Testis (tissue), 3 donors: Measurements from ENCODE around the gene PRTFDC1. TPM values are rescaled to one million over a fixed set of nuclear protein-coding genes. Genes with fewer than 3 reads are reported as not detected.
A peak's percentile ranks its signal among the peaks of the same experiment; 100 is the strongest.
"Not testable (repeated sequence)": the region's sequence is repeated elsewhere in the genome, so short reads cannot be mapped to it uniquely, and the experiment has no call there.

ENCODE experiments used
- DNase-seq: peaks from one replicate; pipeline ENCODE4 v3.0.0-alpha.2; 2019
- H3K27ac ChIP-seq, 2 donors: fragments of 200-600 bp; sonication (generic); one replicate each; pipeline ENCODE4 v1.5.1; 2019
- H3K27me3 ChIP-seq: fragments of 200-600 bp; sonication (generic); one replicate; pipeline ENCODE4 v1.5.1; 2019
- H3K36me3 ChIP-seq: fragments of 200-600 bp; sonication (generic); one replicate; pipeline ENCODE4 v1.5.1; 2017; ENCODE audit warnings: low read depth; ENCODE audit errors: missing control alignments
- H3K4me1 ChIP-seq: fragments of 200-600 bp; sonication (generic); one replicate; pipeline ENCODE4 v1.5.1; 2019
- H3K4me3 ChIP-seq, 2 donors: fragments of 200-600 bp; sonication (generic); one replicate each; pipeline ENCODE4 v1.5.1; 2017 to 2019
- H3K9me3 ChIP-seq: fragments of 200-600 bp; sonication (generic); one replicate; pipeline ENCODE4 v1.5.1; 2017
- CTCF ChIP-seq, 3 experiments: fragments of 450-650 bp in 2 of 3; fragments of 200-600 bp in 1 of 3; sonication (generic) in 1 of 3; IDR thresholded peaks; one replicate each; pipeline ENCODE4 v1.5.1; 2016 to 2019; ENCODE audit warnings: antibody characterized with exemption in 3 of 3, mild to moderate bottlenecking in 2 of 3, moderate library complexity in 1 of 3
- POLR2A ChIP-seq: fragments of 450-650 bp; IDR thresholded peaks from one replicate; pipeline ENCODE4 v1.6.1; 2017; ENCODE audit warnings: antibody characterized with exemption, mild to moderate bottlenecking, moderate library complexity
- WGBS, 2 donors: methylation state at CpG; one replicate each; pipeline ENCODE4 v1.1.5; 2018; 5-methylcytosine and 5-hydroxymethylcytosine counted together
- intact Hi-C: fragments of 100-400 bp; cut with DNase I; formaldehyde crosslinking; loops from one replicate; pipeline ENCODE4 v1.15.1; 2023; ENCODE audit warnings: low total_unique reads
- polyA plus RNA-seq: library from polyadenylated mRNA; stranded (reverse); fragments of 350-450 nt; fragmentation: Illumina TruSeq; extraction: RNeasy Lipid Tissue Mini Kit (QIAGEN cat#74804); gene quantifications from one replicate; pipeline ENCODE4 v1.2.3, GENCODE V29; 2014; ENCODE audit warnings: low read depth, low replicate concordance; ENCODE audit not compliant: insufficient read depth
- total RNA-seq, 2 donors: library from RNA; depleted of rRNA; stranded (reverse); fragments of >200 nt; gene quantifications; one replicate each; pipeline ENCODE4 v1.2.3, GENCODE V29; 2016

PRTFDC1 gene
- total and polyA plus RNA-seq, 3 donors from 2014 or later = 1.2 to 3.5 (median 2.7) TPM

- WGBS, 2 donors = 92 to 96% methylated on average over 4 of the region's 4 CpGs
- Histone ChIP-seq H3K4me3 (no peak overlapping the region), H3K9me3 (no peaks in the 10 kb centered on the region), H3K27me3 (no peaks in the 10 kb centered on the region), H3K36me3 (no peaks in the 10 kb centered on the region), H3K27ac (no peak overlapping the region), H3K4me1 (peaks cover 11% of the 10 kb centered on the region)
- TF ChIP-seq POLR2A (no peak), CTCF (IDR thresholded peaks at IDR 0.05) (no peak)
- intact Hi-C loops = no loop called here
- no peak for DNase-seq
Observed at GRCh38 chr10:24961582-24961981, 9.2 kb upstream of the PRTFDC1 start.

GRCh38 chr10:24959382-24959730 lies 7.0 kb upstream of the PRTFDC1 start:
- WGBS, 2 donors = 54% methylated on average over 3 of the region's 3 CpGs
- Histone ChIP-seq H3K9me3 (no peaks in the 10 kb centered on the region), H3K4me1 (peaks cover 11% of the 10 kb centered on the region), H3K36me3 (no peaks in the 10 kb centered on the region), H3K27me3 (no peaks in the 10 kb centered on the region), H3K4me3 (no peak overlapping the region), H3K27ac (peak overlapping the region in 1 of 2 donors; percentile 14)
- intact Hi-C loops = no loop called here
- no peak for DNase-seq
- TF ChIP-seq CTCF (IDR thresholded peaks at IDR 0.05) (no peak), POLR2A (no peak)

GRCh38 chr10:24958721-24959381 lies 6.4 kb upstream of the PRTFDC1 start:
- Histone ChIP-seq H3K36me3 (no peaks in the 10 kb centered on the region), H3K4me1 (peaks cover 11% of the 10 kb centered on the region), H3K9me3 (no peaks in the 10 kb centered on the region), H3K27ac (peak overlapping the region in 1 of 2 donors; percentile 14), H3K4me3 (no peak overlapping the region), H3K27me3 (no peaks in the 10 kb centered on the region)
- peak; percentile 63 for DNase-seq
- TF ChIP-seq CTCF (IDR thresholded peaks at IDR 0.05) (no peak), POLR2A (no peak)
- 32 to 46% methylated on average over 5 of the region's 5 CpGs for WGBS, 2 donors
- intact Hi-C loops = no loop called here

- H3K27me3 ChIP-seq = no peaks in the 10 kb centered on the region
- no peaks in the 10 kb centered on the region for H3K9me3 ChIP-seq
- no peak for DNase-seq
- peaks cover 11% of the 10 kb centered on the region for H3K4me1 ChIP-seq
- no peaks in the 10 kb centered on the region for H3K36me3 ChIP-seq
- TF ChIP-seq POLR2A (no peak), CTCF (IDR thresholded peaks at IDR 0.05) (no peak)
- intact Hi-C loops = no loop called here
- H3K27ac ChIP-seq = peak overlapping the region in 1 of 2 donors; percentile 14
- H3K4me3 ChIP-seq = no peak overlapping the region
- WGBS, 2 donors = 37 to 38% methylated on average over 4 of the region's 4 CpGs
Observed at GRCh38 chr10:24958091-24958720, 5.8 kb upstream of the PRTFDC1 start.

- intact Hi-C loops, H3K4me3 ChIP-seq, H3K9me3 ChIP-seq, H3K36me3 ChIP-seq, DNase-seq, H3K27me3 ChIP-seq: not testable (repeated sequence)
- H3K27ac ChIP-seq = peak overlapping the region in 1 of 2 donors; percentile 14
- WGBS, 2 donors = 86 to 89% methylated on average over 6 of the region's 6 CpGs
- peaks cover 11% of the 10 kb centered on the region for H3K4me1 ChIP-seq
Observed at GRCh38 chr10:24957624-24958051, 5.2 kb upstream of the PRTFDC1 start.
